Vagina (tissue), 2 donors: Measurements from ENCODE around the gene S100A5. TPM values are rescaled to one million over a fixed set of nuclear protein-coding genes. Genes with fewer than 3 reads are reported as not detected.

Experiments used
- DNase-seq, 2 donors: peaks; one replicate each; pipeline ENCODE4 v3.0.0-alpha.2; 2017; ENCODE audit errors: extremely low spot score in 2 of 2
- H3K27ac ChIP-seq: fragments of 200-600 bp; sonication (generic); one replicate; pipeline ENCODE4 v1.5.1; 2019
- H3K27me3 ChIP-seq: fragments of 200-600 bp; sonication (generic); one replicate; pipeline ENCODE4 v1.5.1; 2019
- H3K36me3 ChIP-seq, 2 donors: fragments of 200-600 bp; sonication (generic); one replicate each; pipeline ENCODE4 v1.5.1; 2017 to 2019
- H3K4me1 ChIP-seq: fragments of 200-600 bp; sonication (generic); one replicate; pipeline ENCODE4 v1.5.1; 2019
- H3K4me3 ChIP-seq, 2 donors: fragments of 200-600 bp; sonication (generic); 1 replicate in 1 of 2; 2 replicates in 1 of 2; pipeline ENCODE4 v1.5.1; 2016 to 2019
- H3K9me3 ChIP-seq: fragments of 200-600 bp; sonication (generic); one replicate; pipeline ENCODE4 v1.5.1; 2019
- POLR2A ChIP-seq, 2 donors: fragments of 450-650 bp; IDR thresholded peaks; one replicate each; pipeline ENCODE4 v1.6.1; 2017; ENCODE audit warnings: antibody characterized with exemption in 2 of 2, mild to moderate bottlenecking in 2 of 2, moderate library complexity in 2 of 2
- POLR2AphosphoS5 ChIP-seq, 2 donors: sonication (generic); formaldehyde crosslinking; IDR thresholded peaks; one replicate each; pipeline ENCODE4 v1.9.0; 2017; ENCODE audit warnings: antibody characterized with exemption in 2 of 2, mild to moderate bottlenecking in 2 of 2, low read depth in 1 of 2; ENCODE audit not compliant: insufficient read depth in 1 of 2
- intact Hi-C: fragments of 100-400 bp; cut with DNase I; formaldehyde crosslinking; loops from one replicate; pipeline ENCODE4 v1.15.1; 2023
- total RNA-seq: library from RNA; depleted of rRNA; stranded (reverse); fragments of >200 nt; gene quantifications from one replicate; pipeline ENCODE4 v1.2.3, GENCODE V29; 2016
- TF ChIP-seq, protein P1 (sequence below), 3 experiments: fragments of 450-650 bp in 2 of 3; fragments of 200-600 bp in 1 of 3; sonication (generic) in 1 of 3; IDR thresholded peaks; one replicate each; pipeline ENCODE4 v1.5.1; 2017 to 2019; ENCODE audit warnings: antibody characterized with exemption in 3 of 3, mild to moderate bottlenecking in 2 of 3, moderate library complexity in 2 of 3

Gene S100A5
- total RNA-seq, 1 donor from 2014 or later, result not detected

DNA sequence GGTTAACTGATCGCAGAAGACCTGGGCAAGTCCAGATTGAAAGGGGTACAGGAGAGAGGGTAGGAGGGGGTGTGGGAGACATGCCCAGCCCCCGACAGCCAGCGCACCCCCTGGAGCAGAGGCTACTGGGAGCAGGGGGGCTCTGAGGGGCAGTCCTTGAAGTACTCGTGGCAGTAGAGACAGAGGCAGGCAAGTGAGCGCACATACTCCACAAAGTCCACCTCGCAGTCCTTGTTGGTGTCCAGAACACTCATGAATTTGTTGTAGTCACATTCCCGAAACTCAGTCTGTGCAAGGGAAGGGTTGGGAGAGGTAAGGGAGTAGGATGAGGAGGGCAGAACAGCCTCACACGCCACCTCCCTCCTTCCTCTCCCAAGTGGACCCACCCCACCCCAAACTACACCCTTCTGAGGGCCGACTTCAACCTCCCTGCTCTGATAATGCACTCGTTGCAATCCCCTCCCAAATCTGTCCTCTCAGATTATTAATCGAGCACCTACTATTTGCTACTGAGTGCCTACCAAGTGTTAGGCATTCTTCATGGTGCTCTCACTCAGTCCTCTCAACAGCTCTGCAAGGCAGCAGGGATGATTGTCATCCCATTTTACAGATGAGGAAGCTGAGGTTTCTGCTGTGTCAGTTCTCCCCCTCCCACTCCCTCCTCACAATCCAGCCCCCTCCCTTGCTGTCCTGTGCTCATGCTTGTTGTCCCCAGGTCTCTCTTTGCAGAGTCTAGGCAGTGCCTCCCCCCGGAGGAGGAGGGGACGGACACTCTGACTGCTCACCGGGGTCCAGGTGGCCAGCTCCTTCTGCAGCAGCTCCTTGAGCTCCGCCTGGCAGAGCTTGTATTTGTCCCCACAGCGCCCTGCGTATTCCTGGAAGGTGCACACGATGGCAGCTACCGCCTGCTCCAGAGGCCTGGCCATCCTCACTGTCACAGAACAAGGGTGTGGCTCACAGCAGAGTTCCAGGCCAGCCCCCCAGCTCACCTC lies 7.1 kb upstream of the S100A5 start:
- intact Hi-C loops, result loop anchor here (2.0 kb wide), 1 partner anchor 15 kb away; no protein-coding TSS in a partner anchor
- Histone ChIP-seq H3K4me1 (peaks cover 86% of the 10 kb centered on the region), H3K27me3 (no peaks in the 10 kb centered on the region), H3K4me3 (peak overlapping the region in 1 of 2 donors; percentile 61), H3K27ac (peak overlapping the region; percentile 99), H3K36me3 (peaks cover 0 to 7% of the 10 kb centered on the region in 2 donors), H3K9me3 (no peaks in the 10 kb centered on the region)
- TF ChIP-seq POLR2A (IDR thresholded peaks at IDR 0.05) (no peak), POLR2AphosphoS5 (IDR thresholded peaks at IDR 0.05; ENCODE audit: insufficient read depth in 1 of 2, low read depth in 1 of 2) (peak in 1 of 2 donors; percentile 19)
- peak in 1 of 2 donors; percentile 87 for DNase-seq

DNA sequence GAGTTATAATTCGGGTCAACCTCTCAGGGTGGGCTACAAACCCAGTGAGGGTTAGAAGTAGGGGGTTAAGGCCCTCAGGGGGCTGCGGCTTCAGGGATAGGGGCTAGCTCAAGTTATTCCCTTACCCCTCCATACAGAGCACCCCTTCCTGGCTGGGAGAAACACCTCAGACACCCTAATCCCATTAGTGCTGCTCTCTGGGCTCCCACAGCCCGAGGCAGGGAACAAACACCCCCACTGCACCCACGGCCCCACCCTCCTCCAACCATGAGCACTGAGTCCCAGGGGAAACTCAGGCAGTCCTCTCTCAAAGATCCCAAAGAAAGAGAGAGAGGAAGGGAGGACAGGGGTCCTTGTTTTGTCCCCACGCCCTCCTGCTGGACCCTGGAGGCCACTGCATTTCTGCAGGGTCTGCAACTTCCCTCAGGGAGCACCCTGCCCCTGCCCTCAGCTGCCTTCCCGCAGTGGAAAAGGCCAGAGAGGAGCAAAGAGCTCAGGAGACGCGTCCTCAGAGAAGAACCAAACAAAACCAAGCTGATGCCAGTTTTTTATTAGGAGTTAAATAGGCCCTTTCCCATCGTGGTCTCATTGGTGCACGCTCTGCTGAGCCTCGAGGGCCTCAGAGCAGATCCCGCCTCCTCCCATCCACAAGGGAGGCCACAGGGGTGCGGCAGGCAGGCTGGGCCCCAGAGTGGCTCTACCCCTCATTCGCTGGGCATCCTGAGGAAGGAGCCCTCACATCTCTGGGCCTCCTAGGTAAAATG lies 6.2 kb upstream of the S100A5 start:
- H3K9me3 ChIP-seq, result no peaks in the 10 kb centered on the region
- intact Hi-C loops, result no loop called here
- peak overlapping the region; percentile 56 to 61 for H3K4me3 ChIP-seq
- no peaks in the 10 kb centered on the region for H3K27me3 ChIP-seq
- TF ChIP-seq, protein P1, sequence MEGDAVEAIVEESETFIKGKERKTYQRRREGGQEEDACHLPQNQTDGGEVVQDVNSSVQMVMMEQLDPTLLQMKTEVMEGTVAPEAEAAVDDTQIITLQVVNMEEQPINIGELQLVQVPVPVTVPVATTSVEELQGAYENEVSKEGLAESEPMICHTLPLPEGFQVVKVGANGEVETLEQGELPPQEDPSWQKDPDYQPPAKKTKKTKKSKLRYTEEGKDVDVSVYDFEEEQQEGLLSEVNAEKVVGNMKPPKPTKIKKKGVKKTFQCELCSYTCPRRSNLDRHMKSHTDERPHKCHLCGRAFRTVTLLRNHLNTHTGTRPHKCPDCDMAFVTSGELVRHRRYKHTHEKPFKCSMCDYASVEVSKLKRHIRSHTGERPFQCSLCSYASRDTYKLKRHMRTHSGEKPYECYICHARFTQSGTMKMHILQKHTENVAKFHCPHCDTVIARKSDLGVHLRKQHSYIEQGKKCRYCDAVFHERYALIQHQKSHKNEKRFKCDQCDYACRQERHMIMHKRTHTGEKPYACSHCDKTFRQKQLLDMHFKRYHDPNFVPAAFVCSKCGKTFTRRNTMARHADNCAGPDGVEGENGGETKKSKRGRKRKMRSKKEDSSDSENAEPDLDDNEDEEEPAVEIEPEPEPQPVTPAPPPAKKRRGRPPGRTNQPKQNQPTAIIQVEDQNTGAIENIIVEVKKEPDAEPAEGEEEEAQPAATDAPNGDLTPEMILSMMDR (IDR thresholded peaks at IDR 0.05), result no peak
- peak in 1 of 2 donors; percentile 77 for TF ChIP-seq POLR2AphosphoS5 (IDR thresholded peaks at IDR 0.05; ENCODE audit: insufficient read depth in 1 of 2, low read depth in 1 of 2)
- DNase-seq, result peak in 1 of 2 donors; percentile 83
- peak overlapping the region; percentile 99 for H3K27ac ChIP-seq
- peaks cover 0 to 7% of the 10 kb centered on the region in 2 donors for H3K36me3 ChIP-seq
- H3K4me1 ChIP-seq, result peaks cover 93% of the 10 kb centered on the region

DNA sequence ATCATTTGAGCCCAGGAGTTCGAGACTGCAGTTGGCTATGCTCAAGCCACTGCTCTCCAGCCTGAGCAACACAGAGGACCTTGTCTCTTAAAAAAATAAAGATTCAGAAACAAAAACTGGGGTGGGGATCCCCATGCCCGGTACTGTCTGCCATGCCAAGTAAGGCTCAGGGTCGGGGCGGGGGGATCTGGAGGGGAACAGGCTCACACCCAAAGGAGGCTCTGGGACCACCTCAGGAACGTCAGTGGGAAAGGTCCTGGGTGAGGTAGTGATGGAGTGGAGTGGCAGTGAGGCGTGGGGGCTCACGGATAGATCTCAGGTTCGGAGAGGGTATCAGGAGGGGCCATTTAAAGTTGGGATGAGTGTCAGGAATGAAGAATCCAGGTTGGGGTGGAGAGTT lies 5.6 kb upstream of the S100A5 start:
- peaks cover 99% of the 10 kb centered on the region for H3K4me1 ChIP-seq

DNA sequence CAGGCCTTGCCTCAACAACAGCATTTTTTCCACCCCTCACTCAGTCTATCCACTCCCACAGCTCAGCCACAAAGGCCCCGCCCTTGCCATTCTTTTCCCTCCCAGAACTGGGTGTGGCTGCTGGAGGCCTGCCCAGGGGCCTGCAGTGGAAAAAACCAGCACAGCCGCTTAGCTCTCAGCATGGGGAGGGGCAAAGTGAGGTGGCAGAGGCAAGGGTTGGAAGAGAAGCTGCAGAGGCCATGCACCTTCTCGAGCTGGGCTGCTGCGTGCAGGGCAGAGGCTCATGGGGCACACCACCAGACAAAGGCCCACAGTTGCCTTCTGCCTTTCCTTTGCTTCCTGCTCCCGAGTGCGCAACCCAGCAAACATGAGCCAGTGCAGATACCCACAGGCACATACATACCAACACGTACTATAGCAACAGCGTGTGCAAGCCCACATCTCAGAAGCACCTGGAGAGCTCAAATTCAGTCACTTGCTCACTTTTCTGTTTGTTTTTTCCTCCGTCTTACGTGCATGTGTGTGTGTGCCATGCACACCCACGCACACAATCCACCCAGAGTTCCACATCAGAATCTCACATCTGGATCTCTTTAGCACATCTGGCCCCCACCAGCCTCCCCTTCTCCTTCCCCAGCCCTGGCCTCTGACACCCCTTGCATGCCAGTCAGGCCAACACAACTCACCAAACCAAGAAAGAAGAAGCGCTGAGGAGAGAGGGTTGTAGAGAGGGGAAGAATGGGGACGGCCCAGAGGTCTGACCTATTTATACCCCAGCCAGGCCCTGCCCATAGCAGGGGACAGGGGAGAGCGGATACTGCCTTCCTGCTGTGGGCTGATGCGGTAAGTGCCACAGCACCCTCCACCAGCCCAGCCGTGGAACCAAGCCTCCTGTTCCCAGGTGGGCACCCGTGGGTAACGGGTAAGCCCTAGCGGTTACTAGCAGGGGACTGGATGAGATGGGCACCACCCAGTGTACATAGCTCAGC lies 4.6 kb upstream of the S100A5 start, which contains the start of gene S100A4:
S100A4 (minus strand) TSS at position 740 of the 989 bp plus-strand sequence. CDS start 1,012 bp downstream, outside the sequence.
- peaks cover 97% of the 10 kb centered on the region for H3K4me1 ChIP-seq
- peaks cover 0 to 7% of the 10 kb centered on the region in 2 donors for H3K36me3 ChIP-seq
- H3K27me3 ChIP-seq, result no peaks in the 10 kb centered on the region
- peak within 1 kb of the TSS; percentile 99 for H3K27ac ChIP-seq
- intact Hi-C loops, result no loop called here
- peak within 1 kb of the TSS; percentile 56 to 61 for H3K4me3 ChIP-seq
- no peaks in the 10 kb centered on the region for H3K9me3 ChIP-seq
- DNase-seq, result peak; percentile 98 to 99
- peak; percentile 91 to 98 for TF ChIP-seq POLR2AphosphoS5 (IDR thresholded peaks at IDR 0.05; ENCODE audit: insufficient read depth in 1 of 2, low read depth in 1 of 2)
- peak in 1 of 2 donors; percentile 72 for TF ChIP-seq POLR2A (IDR thresholded peaks at IDR 0.05)
- TF ChIP-seq, protein P1 (IDR thresholded peaks at IDR 0.05), result no peak

More for the DNA sequence above, 5.6 kb upstream of the S100A5 start:
- peak; percentile 86 to 94 for DNase-seq
- no peaks in the 10 kb centered on the region for H3K27me3 ChIP-seq
- H3K36me3 ChIP-seq, result peaks cover 0 to 7% of the 10 kb centered on the region in 2 donors
- H3K9me3 ChIP-seq, result no peaks in the 10 kb centered on the region
- intact Hi-C loops, result no loop called here
- H3K27ac ChIP-seq, result peak overlapping the region; percentile 99
- H3K4me3 ChIP-seq, result peak overlapping the region; percentile 56 to 61
- no peak for TF ChIP-seq POLR2AphosphoS5 (IDR thresholded peaks at IDR 0.05; ENCODE audit: insufficient read depth in 1 of 2, low read depth in 1 of 2)

DNA sequence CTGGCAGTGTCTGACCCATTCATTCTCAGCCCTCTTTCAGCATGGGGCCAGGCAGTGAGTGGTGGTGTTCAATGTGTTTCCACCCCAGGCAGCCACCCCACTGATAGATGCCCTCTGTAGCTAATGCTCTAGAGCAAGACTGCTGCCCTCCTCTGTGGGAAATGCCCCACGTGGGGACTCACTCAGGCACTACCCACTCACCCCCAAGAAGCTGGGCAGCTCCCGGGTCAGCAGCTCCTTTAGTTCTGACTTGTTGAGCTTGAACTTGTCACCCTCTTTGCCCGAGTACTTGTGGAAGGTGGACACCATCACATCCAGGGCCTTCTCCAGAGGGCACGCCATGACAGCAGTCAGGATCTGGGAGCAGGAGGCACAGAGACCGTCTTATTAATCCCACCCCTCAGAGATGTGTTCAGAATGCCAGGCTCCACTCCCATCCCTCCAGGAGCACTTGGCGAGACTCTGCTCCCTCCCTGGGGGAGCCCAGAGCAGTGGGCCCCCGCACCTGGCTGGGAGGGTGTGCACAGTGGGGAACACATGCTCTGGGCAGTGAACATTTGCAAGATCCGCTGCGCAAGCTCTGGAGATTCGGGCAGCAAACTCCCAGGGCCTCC lies 3.8 kb upstream of the S100A5 start:
- TF ChIP-seq POLR2A (IDR thresholded peaks at IDR 0.05), result no peak
- TF ChIP-seq POLR2AphosphoS5 (IDR thresholded peaks at IDR 0.05; ENCODE audit: insufficient read depth in 1 of 2, low read depth in 1 of 2), result no peak
- TF ChIP-seq, protein P1 (IDR thresholded peaks at IDR 0.05), result no peak
- peak overlapping the region; percentile 56 to 61 for H3K4me3 ChIP-seq
- H3K27me3 ChIP-seq, result no peaks in the 10 kb centered on the region
- no peaks in the 10 kb centered on the region for H3K9me3 ChIP-seq
- intact Hi-C loops, result no loop called here
- peaks cover 90% of the 10 kb centered on the region for H3K4me1 ChIP-seq
- H3K27ac ChIP-seq, result peak overlapping the region; percentile 99
- DNase-seq, result peak; percentile 92 to 96
- peaks cover 0 to 7% of the 10 kb centered on the region in 2 donors for H3K36me3 ChIP-seq
